NCI-H2107 (cell line): ENCODE data around the gene SLC6A12.
"Not testable (repeated sequence)": the region's sequence is repeated elsewhere in the genome, so short reads cannot be mapped to it uniquely, and the experiment has no call there.

Experiments
- DNase-seq: peaks from one replicate; lab custom pipeline; 2025; lab: John Stamatoyannopoulos, UW

The SLC6A12 gene

DNA sequence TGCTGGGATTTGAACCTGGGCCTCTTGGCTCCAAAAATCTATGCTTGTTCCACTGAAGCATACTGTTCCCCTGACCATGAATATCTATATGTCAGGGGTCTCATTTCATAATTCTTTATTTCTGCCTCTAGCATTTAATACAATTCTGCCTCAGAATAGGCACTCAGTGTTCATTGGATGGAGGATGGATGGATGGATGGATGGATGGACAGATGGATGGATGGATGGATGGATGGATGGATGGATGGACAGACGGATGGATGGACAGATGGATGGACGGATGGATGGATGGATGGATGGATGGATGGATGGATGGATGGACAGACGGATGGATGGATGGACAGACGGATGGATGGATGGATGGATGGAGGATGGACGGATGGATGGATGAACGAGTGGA lies 3.1 kb upstream of the SLC6A12 start:
- DNase-seq: not testable (repeated sequence)

DNA sequence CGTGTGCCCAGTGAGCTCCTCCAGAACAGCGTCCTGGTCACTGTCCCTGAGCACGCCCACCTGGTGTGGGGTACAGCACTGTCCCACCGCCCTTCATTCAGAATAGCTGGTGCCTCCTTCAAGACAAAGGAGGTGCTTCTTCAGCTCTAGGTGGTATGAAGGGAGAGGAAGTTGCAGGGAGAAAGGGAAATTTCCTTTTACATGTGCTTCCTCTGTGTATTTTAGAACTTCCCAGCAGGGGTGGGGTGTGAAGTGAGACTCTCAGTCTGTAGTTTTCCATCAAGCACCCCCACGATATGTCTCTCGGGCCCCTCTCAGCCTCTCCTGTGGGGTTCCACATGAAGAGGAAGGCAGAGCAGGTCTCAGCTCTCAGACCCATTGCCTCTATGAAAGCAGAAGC lies 1.2 kb upstream of the SLC6A12 start:
- DNase-seq: no peak

DNA sequence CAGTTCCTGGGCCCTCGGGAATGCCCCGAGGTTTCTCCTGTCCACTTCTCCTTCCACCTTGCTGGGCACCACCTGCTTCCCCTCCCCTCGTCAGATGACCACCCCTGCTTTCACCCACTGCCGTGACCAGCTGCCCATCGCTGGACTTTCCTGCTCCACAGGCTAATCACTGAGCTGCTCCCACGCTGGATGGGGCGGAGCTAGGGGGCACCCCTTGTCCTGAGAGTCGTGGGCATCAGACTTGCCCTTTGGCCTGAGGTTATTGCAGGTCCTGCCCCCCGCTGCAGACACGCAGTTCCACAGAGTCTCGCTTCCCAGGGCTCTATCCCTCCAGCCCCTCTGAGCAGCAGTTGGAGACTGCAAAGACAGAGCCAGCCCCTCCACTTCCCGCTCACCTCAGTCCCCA lies 427 bp downstream of the SLC6A12 start:
- DNase-seq: no peak

DNA sequence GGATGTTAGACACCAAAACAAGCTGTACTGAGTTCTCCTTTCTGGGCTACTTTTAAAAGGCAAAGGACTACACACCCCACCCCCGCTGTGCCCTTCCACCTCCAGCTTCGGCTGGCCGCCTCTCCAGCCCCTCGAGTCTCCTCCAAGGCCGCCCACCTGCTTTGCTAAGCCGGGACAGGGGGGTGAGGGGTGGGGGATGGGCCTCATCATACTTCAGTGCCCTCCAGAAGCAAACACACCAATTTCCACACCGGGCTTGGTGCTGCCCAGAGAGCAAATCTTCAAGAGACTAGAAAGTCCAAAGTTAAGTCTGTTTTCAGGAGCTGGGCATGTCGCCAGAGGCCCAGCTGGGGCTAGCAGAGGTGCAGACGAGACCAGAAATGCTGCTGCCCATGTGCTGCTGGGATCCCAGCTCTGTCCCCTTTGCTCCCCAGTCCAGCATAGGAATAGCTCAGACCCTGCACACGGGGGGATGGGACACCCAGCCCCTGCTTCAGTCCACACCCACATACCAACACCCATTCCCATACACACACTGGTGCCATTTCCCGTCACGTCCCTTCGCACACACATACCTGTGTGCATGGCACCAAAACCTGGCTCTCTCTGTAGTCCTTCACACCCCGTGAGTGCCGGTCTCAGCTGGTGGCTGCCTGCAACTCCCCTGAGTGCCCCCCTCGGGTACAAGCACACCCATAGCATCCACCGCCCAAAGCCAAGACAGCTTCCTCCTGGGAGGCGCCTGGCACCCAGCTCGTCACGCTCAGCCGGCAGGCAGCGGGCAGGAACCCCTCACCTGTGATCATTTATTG lies 1.0 kb downstream of the SLC6A12 start:
- DNase-seq: no peak

DNA sequence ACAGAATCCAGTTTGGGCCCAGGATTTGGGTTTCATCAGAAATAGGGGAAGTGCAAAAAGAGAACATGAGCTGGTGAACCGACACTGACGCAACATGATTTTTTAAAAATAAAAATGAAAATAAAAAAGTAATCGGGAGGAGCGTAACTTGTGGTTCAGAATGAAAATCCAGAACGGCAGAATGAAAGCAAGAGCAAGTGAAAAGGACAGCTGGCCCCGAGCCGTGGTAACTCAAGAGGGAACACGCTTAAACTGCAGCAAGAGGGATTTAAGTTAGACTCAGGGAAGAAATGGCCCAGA lies 1.6 kb downstream of the SLC6A12 start:
- DNase-seq: no peak

DNA sequence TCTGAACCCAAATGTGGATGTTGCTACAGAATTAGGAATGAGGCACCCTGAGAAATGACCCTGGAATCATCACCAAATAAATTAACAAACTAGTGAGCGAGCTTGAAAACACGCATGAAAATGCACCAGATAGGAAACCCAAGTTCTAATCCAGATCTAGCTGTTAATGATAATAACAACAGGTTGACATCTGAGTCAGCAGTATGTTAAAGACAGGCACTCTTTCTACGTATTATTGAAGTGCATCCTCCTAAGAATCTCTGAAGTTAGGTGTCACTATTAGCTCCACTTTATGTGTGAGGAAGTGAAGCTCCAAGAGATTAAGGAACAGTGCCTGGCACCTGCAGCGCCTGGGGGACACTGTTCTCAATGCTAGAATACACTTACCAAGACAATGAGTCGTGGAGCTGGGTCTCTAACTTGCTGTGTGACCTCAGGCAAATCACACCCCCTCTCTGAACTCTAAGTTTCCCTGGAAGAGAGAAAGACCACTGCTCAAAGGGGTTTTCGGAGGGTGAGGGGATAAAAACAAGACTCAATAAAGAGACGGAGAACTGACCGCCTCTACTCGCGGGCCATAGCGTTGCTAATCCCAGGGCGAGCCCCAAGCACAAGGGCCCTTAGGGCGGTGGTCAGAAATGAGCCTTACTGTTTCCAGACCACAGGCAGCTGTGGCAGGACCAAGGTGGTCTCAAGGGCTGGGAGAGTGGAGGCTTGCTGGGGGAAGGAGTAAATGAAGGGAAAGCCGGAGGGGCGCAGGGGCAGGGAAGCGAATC lies 2.1 kb downstream of the SLC6A12 start:
- DNase-seq: no peak

DNA sequence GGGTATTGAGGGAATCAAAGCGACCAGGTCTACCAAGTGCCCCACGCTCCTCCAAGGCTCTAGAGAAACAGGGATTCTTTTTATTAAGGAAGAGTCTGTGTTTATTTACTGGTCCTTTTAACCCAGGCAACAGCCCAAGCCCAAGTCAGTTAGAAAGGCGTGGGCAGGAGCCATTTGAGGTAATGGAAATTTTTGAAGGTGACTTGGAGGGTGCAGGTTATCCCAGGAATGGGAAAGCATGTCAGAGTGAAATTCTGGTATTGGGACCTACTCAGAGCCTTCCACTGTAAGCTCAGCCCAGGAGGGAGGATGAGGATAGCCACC lies 2.9 kb downstream of the SLC6A12 start:
- no peak for DNase-seq

DNA sequence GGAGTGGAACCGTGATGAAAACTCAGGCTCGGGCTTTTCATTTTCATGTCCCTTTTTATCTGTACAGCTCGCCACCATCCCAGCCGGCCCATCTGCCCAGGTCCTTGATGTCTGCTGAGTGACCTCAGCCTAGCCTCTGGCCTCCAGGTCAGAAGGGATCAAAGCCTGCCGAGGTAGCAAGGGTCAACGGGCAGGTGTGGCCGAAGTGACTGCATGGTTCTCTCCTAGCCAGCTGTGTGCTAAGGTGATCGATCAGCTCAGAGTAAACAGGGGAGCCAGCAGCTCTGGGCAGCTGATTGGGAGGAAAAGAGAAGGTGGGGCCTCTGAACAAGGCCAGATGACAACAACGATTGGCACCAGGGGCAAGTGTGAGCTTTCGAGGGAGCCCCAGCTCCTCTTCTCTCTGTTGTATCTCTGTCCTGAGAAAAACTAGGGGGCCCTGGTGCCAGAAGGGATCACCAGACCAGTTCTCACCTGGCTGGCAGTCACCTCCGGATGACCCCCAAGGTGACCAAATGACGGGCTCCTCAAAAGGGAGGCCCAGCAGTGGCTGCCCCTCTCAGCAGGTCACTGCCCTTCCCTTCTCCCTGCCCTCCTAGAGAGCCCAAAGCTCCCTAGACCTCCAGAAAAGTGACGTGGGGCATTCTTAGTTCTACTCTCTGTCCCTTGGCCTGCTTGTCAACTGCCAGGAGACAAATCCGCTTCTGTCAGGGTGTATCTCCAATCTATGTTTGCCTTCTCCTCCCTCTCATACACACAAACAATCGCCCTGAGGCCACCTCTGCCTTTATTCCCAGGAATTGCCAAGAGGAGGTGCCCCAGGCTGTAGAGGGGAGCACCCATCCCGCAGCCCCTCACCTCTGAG lies 3.4 kb downstream of the SLC6A12 start:
- no peak for DNase-seq

DNA sequence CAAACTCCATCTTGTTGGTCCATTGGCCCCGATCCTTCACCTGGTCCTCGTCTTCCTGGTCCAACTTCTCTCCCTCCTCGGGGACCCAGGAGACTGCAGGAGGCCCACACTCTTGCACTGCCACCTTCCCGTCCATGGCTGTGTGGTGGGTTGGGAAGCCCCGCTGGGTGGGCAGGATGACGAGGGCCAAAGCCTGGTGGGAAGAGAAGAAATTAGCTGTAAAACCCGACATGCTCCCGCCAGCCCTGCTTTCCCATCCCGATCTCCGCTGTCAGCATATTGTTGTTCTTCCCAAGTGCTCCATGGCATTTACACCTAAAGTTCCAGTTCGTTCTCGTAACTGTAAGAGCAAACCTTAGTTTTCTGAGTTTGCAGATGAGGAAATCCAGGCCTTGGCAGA lies 4.1 kb downstream of the SLC6A12 start:
- DNase-seq: no peak

DNA sequence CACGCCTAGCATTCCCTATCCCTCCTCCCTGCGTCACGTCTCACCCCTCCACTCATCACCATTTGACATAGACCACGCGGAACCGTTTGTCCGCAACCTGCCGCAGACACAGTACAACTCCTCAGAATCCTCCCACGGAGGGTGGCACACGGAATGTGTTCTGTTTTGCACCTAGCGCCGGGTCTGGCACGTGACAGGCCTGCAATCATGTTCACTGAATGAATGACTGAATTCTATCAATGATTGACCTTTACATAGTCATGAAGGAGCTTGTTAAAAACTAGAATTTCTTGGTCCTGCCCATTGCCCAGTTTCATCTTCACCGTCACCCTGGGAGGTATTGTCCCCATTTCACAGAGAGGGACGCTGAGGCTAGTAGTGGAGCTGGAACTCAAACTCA lies 4.7 kb downstream of the SLC6A12 start:
- no peak for DNase-seq

DNA sequence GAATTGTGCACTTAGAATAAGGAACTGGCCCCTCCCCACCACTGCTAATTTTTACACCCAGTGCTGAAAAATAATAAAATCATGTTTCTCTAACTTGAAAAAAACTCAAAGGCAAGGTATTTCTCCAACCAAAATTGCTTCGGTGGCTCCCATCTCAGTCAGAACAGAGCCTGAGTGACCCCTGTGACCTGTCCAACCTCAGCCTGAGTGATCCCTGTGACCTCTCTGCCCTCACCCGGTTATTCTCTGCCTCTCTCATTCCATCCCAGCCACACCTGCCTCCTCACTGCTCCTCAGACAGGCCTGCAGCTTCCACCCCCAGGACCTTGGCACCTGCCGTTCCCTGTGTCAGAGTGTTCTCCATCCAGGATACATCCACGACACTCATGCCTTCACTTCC lies 5.1 kb downstream of the SLC6A12 start:
- DNase-seq: no peak

DNA sequence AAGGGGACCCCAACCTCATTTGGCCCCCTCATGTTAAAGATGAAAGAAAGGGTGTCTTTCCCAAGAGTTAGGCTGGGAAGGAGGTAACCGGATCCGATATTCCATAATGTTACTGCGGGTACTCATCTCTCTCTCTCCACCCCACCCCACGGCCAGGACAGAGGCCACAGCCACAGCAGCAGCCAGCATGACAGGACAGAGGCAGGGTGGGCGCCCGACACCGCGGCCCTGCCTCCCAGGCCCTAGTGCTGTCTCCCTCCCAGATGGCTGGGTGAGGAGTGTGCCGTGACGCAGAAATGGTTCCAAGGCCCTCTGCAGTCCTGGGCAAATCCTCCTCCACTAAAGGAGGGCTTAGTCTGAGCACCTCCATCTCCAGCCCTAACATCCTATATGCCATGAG lies 6.2 kb downstream of the SLC6A12 start:
- DNase-seq: no peak

DNA sequence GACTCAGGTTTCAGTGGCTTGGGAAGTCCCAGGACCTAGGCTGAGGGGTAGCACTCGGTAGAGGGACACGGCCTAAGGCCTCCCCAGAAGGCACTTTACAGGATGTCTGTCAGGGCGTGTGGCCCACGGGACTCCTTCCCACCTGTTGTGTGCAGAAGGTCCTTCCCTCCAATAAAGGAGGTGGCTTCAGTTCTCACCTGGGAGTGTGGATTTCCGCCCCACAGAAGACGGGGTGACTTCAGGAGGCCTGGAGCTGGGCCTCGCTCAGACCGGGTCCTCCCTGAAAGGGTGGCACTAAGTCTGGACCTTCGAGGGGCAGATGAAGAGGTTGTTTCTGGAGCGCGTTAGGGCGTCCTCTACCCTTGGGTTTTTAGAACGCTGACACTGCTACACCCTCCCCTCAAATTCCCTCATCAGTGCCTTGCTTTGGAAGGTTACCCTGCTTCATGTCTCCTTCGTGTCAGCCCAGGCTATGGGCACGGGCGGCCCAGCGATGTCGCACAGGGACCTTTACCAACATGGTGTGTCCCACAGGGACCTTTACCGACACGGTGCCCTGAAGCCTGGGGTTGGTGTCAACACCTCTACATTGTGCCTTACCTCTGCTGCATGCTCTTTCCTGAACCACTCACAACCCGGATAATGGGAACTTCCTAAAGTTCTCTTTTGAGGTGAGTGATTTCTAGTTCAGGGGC lies 7.1 kb downstream of the SLC6A12 start:
- DNase-seq: no peak

DNA sequence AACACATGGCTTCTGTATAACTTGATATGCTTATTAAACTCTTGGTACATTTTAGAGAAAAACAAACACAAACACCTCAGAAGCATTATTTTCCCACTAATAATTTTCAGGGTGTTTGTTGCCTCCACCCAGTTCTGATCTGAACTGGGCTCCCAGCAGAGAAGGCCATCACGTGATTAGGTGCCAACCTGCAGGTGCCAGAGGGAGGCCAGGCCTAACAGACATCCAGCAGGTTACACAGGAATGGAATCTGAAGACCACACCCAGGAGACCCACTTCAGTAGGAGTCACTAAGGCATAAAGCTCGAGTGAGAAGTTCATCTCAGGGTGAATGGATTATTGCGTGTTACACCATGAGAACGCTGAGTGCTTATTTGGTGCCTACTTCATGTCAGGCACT lies 8.9 kb downstream of the SLC6A12 start:
- DNase-seq: no peak

DNA sequence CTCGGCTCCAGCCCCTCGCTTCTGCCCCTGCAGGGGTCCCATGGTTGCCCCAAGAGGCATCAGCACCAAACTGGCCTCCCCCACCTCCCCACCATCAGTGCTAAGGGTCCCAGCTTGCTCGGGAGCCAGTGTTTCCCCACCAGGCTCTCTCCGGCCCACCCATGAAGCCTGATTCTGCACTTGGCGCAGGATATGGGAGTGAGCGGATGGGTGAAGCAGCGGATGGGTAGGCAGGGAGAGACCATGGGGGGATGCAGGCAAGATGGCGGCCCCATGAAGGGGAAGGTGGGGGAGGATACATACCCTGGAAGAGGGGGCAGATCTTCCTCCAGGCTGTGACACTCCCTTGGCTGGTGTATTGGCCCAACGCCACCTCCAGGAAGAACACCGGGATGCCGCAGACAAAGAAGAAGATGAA lies 9.7 kb downstream of the SLC6A12 start:
- DNase-seq: no peak

DNA sequence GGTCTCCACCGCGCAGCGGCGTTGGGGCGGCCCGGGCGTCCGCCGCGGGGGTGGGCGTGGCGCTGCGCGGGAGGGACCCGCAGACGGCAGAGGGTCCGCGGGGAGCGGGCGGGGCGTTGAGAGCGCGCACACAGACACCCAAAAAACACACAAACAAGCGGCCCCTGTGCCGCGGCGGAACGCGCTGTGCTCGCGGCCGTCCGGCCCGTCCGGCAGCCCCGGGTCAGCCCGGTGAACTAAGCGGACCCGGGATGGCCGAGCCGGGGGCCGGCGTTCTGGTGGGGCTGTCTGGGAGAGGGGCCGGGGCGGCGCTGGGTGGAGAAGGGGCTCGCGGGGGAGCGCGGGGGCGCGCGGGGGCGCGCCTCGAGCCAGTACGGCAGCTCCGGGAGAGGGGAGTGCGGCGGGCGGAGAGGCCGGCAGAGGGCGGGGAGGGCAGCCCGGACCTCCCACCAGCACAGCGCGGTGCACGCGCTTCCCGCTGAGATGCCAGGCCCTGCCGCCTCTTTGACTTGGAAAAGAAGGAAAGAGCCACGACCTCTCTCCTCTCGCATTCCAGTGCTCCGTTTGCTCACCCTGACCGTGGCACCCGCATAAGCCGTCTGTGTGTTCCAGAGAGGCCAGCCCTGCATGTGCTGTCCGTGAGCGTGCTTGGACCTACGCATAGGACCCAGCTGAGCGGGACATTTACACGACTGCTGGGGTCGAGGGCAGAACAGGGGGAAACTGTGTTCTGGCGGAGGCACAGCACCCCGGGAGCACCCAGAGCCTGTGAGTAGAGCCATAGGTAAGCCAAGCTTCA lies 10.3 kb downstream of the SLC6A12 start:
- no peak for DNase-seq

DNA sequence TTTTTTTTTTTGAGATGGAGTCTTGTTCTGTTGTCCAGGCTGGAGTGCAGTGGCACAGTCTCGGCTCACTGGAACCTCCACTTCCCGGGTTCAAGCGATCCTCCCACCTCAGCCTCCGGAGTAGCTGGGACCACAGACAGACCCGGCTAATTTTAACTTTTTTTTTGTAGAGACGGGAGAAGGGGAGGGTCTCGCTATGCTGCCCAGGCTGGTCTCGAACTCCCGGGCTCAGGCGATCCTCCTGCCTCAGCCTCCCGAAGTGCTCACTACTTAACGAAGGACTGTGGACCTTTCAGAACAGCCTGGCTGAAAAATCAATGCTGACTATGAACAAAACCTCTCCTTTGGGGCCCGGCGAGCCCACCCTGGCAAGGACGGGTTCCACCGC lies 10.9 kb downstream of the SLC6A12 start:
- no peak for DNase-seq

DNA sequence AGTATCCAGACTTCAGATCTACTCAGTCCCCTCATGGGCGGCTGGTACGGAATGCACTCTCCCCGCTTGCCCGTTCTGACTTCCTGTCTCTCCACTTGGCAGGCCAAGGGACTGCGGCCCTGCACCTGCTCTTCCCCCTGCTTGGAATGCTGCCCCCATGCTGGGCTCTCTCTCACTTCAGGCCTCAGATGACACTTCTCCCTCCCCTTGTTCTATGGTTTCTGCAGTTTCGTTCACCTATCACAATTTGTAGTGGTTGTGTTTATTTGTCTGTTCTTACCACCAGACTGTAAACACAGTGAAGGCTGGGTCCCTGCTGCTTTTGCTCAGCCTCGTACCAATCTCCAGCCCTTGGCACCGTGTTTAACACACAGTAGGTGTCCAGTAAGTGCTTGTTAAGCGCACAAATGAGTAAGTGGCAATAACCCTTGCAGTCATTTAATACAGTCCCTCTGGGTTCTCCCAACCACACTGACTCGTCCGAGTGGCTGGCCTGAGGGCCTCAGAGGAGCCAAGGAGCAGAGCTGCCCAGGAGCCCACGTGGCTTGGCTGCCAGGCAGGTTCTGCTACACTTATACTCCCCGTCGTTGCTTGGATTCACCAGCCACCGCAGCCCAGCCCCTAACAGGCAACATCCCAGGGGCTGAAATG lies 11.8 kb downstream of the SLC6A12 start:
- peak; percentile 80 for DNase-seq

DNA sequence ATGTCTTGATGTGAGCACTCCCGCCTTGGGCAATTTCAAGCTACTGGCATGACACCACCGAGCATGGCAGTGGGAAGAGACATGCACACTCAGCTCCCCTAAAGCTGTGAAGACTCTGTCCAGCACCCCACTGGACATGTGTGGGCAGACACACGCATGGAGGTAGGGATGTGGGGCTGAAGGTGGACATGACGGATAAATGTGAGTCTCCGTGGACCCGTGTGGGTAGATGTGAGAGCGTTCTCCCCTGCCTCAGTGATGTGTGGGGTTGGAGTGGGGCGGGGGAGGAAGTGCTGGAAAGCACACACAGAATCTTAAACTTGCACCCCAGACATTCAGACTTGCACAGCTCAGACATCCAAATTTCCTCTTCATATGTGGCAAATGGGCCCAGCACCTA lies 12.6 kb downstream of the SLC6A12 start:
- DNase-seq: no peak

DNA sequence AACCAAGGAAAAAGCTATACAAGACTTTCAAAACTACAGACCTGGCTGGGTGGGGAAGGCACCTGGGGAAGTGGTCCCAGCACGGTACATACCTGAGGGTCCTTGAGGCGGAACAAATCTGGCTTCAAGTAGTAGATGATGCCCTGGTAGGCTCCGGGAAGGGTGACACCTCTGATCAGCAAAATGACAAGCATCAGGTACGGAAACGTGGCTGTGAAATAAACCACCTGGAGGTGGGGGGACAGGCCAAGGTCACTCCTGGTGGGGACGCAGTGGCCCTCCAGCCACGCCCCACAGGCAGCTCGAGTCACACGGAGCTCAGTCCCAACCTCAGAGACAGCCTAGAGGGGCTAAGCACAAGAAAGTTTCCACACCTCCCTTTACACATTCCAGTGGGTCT lies 15.3 kb downstream of the SLC6A12 start:
- no peak for DNase-seq
